ENCODE data around the gene CDH4.

DNA sequence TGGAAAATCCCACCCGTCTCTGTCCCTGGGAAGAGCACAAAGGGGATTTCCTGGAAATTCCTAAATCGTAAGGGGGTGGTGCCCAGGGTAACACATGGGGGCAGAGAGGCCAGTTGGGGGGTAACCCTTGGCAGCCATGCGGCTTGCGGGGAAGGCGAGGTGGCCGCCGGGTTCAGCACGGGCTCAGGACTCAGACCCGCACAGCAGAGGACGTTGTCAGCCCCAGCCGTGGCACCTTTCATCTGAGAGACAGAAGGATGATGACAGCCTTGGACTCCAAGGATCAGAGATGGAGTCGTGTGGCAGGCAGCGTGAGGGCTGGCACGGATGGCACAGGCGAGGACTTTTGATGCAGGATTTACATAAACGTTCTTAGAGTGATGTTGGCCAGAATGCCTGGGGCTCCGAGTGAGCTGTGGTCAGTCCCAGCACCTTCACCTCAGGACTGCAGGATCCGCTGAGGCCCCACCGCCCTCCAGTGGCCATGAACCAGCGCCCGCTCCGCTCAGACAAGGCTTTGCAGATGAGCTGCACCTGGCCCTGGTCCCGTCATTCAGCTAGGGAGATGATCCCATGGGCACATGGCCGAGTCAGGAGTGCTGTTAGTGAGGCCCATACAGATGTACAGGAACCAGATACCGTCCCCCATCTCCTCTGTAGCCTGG, 623.3 kb downstream of the CDH4 start:
- TF ChIP-seq POLR2A (IDR thresholded peaks at IDR 0.05; ENCODE audit: low read depth, low read length) (no peak), MYC (IDR thresholded peaks at IDR 0.05; ENCODE audit: low read depth, low read length) (no peak), POLR2AphosphoS5 (IDR thresholded peaks at IDR 0.05; ENCODE audit: insufficient read depth, low read depth, low read length) (no peak), FOS (IDR thresholded peaks at IDR 0.05; ENCODE audit: borderline replicate concordance, insufficient read depth, low read length) (no peak), EZH2 (IDR thresholded peaks at IDR 0.05; ENCODE audit: borderline replicate concordance, low read depth, low read length, severe bottlenecking) (no peak)
- TF ChIP-seq, protein P1, sequence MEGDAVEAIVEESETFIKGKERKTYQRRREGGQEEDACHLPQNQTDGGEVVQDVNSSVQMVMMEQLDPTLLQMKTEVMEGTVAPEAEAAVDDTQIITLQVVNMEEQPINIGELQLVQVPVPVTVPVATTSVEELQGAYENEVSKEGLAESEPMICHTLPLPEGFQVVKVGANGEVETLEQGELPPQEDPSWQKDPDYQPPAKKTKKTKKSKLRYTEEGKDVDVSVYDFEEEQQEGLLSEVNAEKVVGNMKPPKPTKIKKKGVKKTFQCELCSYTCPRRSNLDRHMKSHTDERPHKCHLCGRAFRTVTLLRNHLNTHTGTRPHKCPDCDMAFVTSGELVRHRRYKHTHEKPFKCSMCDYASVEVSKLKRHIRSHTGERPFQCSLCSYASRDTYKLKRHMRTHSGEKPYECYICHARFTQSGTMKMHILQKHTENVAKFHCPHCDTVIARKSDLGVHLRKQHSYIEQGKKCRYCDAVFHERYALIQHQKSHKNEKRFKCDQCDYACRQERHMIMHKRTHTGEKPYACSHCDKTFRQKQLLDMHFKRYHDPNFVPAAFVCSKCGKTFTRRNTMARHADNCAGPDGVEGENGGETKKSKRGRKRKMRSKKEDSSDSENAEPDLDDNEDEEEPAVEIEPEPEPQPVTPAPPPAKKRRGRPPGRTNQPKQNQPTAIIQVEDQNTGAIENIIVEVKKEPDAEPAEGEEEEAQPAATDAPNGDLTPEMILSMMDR (IDR thresholded peaks at IDR 0.05; ENCODE audit: extremely low read depth in 1 of 2, insufficient read depth in 1 of 2, low read depth in 1 of 2, low read length in 2 of 2), result no peak

Measured in endothelial cell of umbilical vein (primary cell).